NOMO-1 treated with DMSO at 0.1 percent for 48 hours (cell line): ENCODE results near the gene METTL22.

ENCODE experiments used
- DNase-seq: peaks from one replicate; lab custom pipeline; 2025; ENCODE audit not compliant: unreplicated experiment; lab: John Stamatoyannopoulos, UW

The METTL22 gene, protein sequence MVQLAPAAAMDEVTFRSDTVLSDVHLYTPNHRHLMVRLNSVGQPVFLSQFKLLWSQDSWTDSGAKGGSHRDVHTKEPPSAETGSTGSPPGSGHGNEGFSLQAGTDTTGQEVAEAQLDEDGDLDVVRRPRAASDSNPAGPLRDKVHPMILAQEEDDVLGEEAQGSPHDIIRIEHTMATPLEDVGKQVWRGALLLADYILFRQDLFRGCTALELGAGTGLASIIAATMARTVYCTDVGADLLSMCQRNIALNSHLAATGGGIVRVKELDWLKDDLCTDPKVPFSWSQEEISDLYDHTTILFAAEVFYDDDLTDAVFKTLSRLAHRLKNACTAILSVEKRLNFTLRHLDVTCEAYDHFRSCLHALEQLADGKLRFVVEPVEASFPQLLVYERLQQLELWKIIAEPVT

GRCh38 chr16:8621572-8622314 lies at the start of gene METTL22:
TSS of gene METTL22 (plus strand) at chr16:8621698. CDS start at chr16:8625666, 3,968 bp downstream.
- DNase-seq, result peak; percentile 75

DNA sequence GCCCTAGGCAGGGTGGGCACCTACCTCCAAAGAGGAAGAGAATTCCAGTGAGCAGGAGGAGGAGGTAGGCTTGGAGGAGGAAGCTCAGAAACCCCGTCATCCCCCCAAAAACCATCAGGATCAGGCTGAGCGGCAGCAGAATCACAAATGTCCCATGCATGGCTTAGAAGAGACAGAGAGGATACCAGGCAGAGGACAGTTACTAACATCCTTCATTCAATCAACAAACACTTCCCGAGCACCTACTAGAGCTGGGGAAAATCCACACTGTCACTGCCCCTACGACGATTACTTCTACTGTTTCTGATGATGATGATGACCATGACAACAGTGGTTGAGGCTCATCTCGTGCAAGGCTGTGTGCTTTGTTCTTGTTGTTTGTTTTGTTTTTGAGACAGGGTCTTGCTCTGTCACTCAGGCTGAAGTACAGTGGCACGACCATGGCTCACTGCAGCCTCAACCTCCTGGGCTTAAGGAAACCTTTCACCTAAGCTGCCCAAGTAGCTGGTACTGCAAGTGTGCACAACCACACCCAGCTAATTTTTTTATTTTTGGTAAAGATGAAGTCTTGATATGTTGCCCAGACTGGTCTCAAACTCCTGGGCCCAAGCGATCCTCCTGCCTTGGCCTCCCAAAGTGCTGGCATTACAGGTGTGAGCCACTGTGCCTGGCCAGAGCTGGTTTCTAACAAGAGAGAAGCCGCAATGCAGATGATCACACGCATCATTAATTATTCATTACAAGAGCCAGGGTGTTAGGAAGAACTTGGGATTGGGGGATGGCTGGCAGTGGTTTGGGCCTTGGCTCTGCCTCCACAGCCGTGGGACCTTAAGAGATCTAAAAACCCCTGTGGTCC lies 49.2 kb upstream of the METTL22 start:
- no peak for DNase-seq

GRCh38 chr16:8572919-8573724 lies 48.4 kb upstream of the METTL22 start:
- DNase-seq, result peak; percentile 41

GRCh38 chr16:8575399-8575798 lies 46.1 kb upstream of the METTL22 start:
- DNase-seq, result no peak

- DNase-seq, result no peak
Measured at GRCh38 chr16:8576141-8577004, 45.1 kb upstream of the METTL22 start.

- no peak for DNase-seq
Measured at GRCh38 chr16:8577678-8578304, 43.7 kb upstream of the METTL22 start.

DNA sequence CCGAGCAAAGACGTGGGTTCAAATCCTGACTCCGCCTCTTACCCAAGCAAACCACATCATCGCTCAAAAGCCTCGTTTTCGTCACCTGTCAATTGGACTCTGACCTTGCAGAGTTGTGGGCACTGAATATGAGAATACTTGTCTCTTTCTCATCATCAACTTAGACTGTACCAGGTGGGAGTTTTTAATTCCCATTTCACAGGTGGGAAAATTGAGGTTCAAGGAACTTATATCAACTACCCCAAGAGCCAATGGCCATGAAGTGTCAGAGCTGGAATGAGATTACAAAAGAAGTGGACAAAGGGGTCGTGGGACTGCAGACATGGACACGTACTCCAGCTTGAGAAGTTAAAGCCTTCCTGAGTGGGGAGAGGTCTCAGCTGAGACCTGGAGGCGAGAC lies 41.9 kb upstream of the METTL22 start:
- DNase-seq, result no peak

DNA sequence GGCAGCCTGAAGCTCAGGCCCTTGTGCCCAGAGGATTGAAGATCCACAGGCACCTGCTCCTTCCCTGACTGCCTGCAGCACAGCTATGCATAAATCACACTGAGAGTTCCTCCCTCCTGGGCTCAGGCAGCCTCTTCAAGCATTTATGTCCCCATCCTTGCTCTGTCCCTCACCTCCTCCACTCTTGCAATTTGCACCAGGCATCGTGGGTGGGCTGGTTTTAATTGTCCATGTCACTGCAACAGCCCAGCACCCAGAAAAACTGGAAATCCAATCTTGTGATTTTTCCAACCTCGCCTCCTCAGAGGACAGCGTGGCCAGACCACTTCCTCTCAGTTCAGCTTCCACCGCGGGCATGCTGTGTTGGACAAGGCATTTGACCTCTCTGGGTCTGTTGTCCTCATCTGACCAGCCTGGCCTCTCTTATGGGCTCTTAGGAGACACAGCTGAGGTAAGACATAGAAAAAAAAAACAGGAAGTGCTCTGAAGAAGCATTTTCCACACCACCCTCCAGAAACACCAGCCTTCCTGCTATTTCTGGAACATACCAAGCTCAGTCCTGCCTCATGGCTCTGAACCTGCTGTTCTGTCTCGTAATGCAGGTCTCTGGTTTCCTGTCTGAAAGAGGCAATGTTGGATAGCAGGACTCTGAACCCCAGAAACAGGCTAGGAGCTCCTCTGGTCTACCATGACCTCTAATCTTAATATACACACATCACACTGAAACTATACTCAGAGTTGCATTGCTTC lies 39.5 kb upstream of the METTL22 start:
- peak; percentile 76 for DNase-seq

- no peak for DNase-seq
Measured at GRCh38 chr16:8583199-8583598, 38.3 kb upstream of the METTL22 start.

DNA sequence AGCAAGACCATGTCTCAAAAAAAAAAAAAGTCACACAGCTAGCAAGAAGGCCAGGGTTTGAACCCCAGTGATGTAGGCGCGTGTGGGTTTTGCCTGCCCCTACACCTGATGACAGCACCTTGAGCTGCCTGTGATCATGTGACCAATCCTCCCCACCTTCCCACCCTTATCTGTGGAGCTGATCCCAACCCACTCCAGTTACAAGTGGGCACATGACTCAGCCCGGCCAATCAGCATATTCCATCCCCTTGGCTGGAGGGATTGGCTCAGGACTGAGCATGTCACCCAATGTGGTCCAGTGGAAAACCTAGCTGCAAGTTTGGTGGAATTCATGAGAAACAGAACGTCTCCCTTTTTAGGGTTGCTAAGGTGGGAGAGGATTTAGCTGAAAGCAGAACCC lies 37.8 kb upstream of the METTL22 start:
- DNase-seq, result no peak

DNA sequence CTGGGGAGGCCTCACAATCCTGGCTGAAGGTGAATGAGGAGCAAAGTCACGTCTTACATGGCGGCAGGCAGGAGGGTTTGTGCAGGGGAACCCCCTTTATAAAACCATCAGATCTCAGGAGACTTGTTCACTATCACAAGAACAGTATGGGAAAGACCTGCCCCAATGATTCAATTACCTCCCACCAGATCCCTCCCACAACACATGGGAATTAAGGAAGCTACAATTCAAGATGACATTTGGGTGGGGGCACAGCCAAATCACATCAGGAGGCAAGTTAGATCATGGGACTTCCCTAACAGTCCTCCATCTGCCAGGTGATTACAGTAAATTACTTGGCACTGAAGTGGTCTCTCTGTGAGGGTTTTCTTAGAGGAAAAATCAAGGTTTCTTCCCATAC lies 36.5 kb upstream of the METTL22 start:
- DNase-seq, result no peak

GRCh38 chr16:8585857-8586256 lies 35.6 kb upstream of the METTL22 start:
- DNase-seq, result no peak

- no peak for DNase-seq
Measured at GRCh38 chr16:8587065-8587464, 34.4 kb upstream of the METTL22 start.

GRCh38 chr16:8588682-8589056 lies 32.8 kb upstream of the METTL22 start:
- no peak for DNase-seq

- DNase-seq, result no peak
Measured at GRCh38 chr16:8589057-8589899, 32.2 kb upstream of the METTL22 start.

GRCh38 chr16:8589900-8590688 lies 31.4 kb upstream of the METTL22 start, which contains the start of gene TMEM114:
TSS of gene TMEM114 (minus strand) at chr16:8590511. CDS start at chr16:8589838, 673 bp downstream.
- no peak for DNase-seq

- DNase-seq, result no peak
Measured at GRCh38 chr16:8590811-8591210, 30.7 kb upstream of the METTL22 start.
